ENCODE results near the gene CACNG1.

CACNG1 gene

GRCh38 chr17:67011527-67012175 lies 32.7 kb upstream of the CACNG1 start:
- H3K4me2 ChIP-seq (ENCODE audit: low read length, poor library complexity, severe bottlenecking): no peak overlapping the region
- H3K14ac ChIP-seq (ENCODE audit: low read length in 2 of 2): no peak overlapping the region
- H4K8ac ChIP-seq (ENCODE audit: low read length): no peak overlapping the region
- H2AFZ ChIP-seq (ENCODE audit: low read depth, low read length): no peak overlapping the region
- H3K18ac ChIP-seq (ENCODE audit: low read depth in 1 of 2, low read length in 2 of 2): no peak overlapping the region
- no peak overlapping the region for H3K9ac ChIP-seq (ENCODE audit: low read length)
- H3K36me3 ChIP-seq (ENCODE audit: control insufficient read depth in 1 of 2, insufficient read depth in 2 of 2, low read depth in 1 of 2, low read length in 2 of 2): no peaks in the 10 kb centered on the region
- H3K23ac ChIP-seq (ENCODE audit: low read length in 2 of 2): no peak overlapping the region
- WGBS: 83% methylated on average over 7 of the region's 9 CpGs
- no peak overlapping the region for H3K27ac ChIP-seq (ENCODE audit: low read length, poor library complexity, severe bottlenecking)
- H4K91ac ChIP-seq (ENCODE audit: low read length): no peak overlapping the region
- H2BK15ac ChIP-seq (ENCODE audit: low read depth, poor library complexity, severe bottlenecking): no peak overlapping the region
- no peak overlapping the region for H2BK5ac ChIP-seq (ENCODE audit: low read depth, low read length, poor library complexity, severe bottlenecking)
- no peak overlapping the region for H3K4me3 ChIP-seq (ENCODE audit: insufficient read depth in 1 of 2, low read depth in 1 of 2, low read length in 2 of 2)
- peaks cover 50 to 74% of the 10 kb centered on the region in 2 experiments for H3K27me3 ChIP-seq (ENCODE audit: control insufficient read depth in 1 of 2, insufficient read depth in 1 of 2, low read length in 2 of 2)
- H3K4me1 ChIP-seq (ENCODE audit: control insufficient read depth, insufficient read depth, low read depth, low read length): peaks cover 1% of the 10 kb centered on the region
- no peaks in the 10 kb centered on the region for H3K79me1 ChIP-seq (replicated peaks; ENCODE audit: low read length, poor library complexity, severe bottlenecking)
- H3K4ac ChIP-seq (ENCODE audit: low read depth in 1 of 2, low read length in 2 of 2): no peak overlapping the region
- H2BK120ac ChIP-seq (ENCODE audit: low read depth, low read length): no peak overlapping the region
- no peak overlapping the region for H2BK12ac ChIP-seq (ENCODE audit: low read length in 2 of 2)
- H2AK5ac ChIP-seq (ENCODE audit: low read length, severe bottlenecking): no peak overlapping the region
- DNase-seq: no peak
- H3K9me3 ChIP-seq (ENCODE audit: control insufficient read depth, low read length): peaks cover 7% of the 10 kb centered on the region

DNA sequence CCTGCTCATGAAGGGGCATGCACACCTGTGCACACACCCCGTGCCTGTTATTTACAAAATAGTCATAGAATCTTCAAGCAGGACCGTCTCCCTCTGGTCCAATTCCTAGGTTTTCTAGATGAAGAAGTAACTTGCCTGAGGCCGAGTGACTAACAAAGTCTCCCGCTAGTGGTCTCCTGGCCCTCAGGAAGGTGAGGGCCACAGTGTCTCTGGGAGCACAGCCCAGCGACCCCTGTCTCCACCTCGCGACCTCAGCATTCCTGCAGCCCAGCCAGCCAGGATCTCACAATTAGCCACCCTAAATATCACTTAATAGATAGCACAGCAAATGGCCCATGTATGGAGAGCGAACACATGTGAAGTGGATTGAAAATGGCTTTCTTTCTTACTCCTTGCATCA lies 30.5 kb upstream of the CACNG1 start:
- Histone ChIP-seq H3K14ac (ENCODE audit: low read length in 2 of 2) (no peak overlapping the region), H2BK120ac (ENCODE audit: low read depth, low read length) (no peak overlapping the region), H4K8ac (ENCODE audit: low read length) (no peak overlapping the region), H2AFZ (ENCODE audit: low read depth, low read length) (no peak overlapping the region), H3K9me3 (ENCODE audit: control insufficient read depth, low read length) (peaks cover 7% of the 10 kb centered on the region), H3K27me3 (ENCODE audit: control insufficient read depth in 1 of 2, insufficient read depth in 1 of 2, low read length in 2 of 2) (peaks cover 55 to 65% of the 10 kb centered on the region in 2 experiments), H2BK12ac (ENCODE audit: low read length in 2 of 2) (no peak overlapping the region), H3K9ac (ENCODE audit: low read length) (no peak overlapping the region), H4K91ac (ENCODE audit: low read length) (no peak overlapping the region), H3K4me3 (ENCODE audit: insufficient read depth in 1 of 2, low read depth in 1 of 2, low read length in 2 of 2) (no peak overlapping the region), H3K79me1 (replicated peaks; ENCODE audit: low read length, poor library complexity, severe bottlenecking) (no peaks in the 10 kb centered on the region), H3K23ac (ENCODE audit: low read length in 2 of 2) (no peak overlapping the region), H2BK15ac (ENCODE audit: low read depth, poor library complexity, severe bottlenecking) (no peak overlapping the region), H3K27ac (ENCODE audit: low read length, poor library complexity, severe bottlenecking) (no peak overlapping the region), H2AK5ac (ENCODE audit: low read length, severe bottlenecking) (no peak overlapping the region), H3K36me3 (ENCODE audit: control insufficient read depth in 1 of 2, insufficient read depth in 2 of 2, low read depth in 1 of 2, low read length in 2 of 2) (no peaks in the 10 kb centered on the region), H2BK5ac (ENCODE audit: low read depth, low read length, poor library complexity, severe bottlenecking) (no peak overlapping the region), H3K4me2 (ENCODE audit: low read length, poor library complexity, severe bottlenecking) (no peak overlapping the region), H3K18ac (ENCODE audit: low read depth in 1 of 2, low read length in 2 of 2) (no peak overlapping the region), H3K4me1 (ENCODE audit: control insufficient read depth, insufficient read depth, low read depth, low read length) (peaks cover 1% of the 10 kb centered on the region), H3K4ac (ENCODE audit: low read depth in 1 of 2, low read length in 2 of 2) (no peak overlapping the region)
- DNase-seq: no peak
- WGBS: 88% methylated on average over 8 of the region's 8 CpGs

- no peaks in the 10 kb centered on the region for H3K79me1 ChIP-seq (replicated peaks; ENCODE audit: low read length, poor library complexity, severe bottlenecking)
- peaks cover 5% of the 10 kb centered on the region for H3K9me3 ChIP-seq (ENCODE audit: control insufficient read depth, low read length)
- H3K4ac ChIP-seq (ENCODE audit: low read depth in 1 of 2, low read length in 2 of 2): no peak overlapping the region
- WGBS: 90% methylated on average over 11 of the region's 11 CpGs
- no peak overlapping the region for H3K14ac ChIP-seq (ENCODE audit: low read length in 2 of 2)
- H3K4me3 ChIP-seq (ENCODE audit: insufficient read depth in 1 of 2, low read depth in 1 of 2, low read length in 2 of 2): no peak overlapping the region
- H3K27ac ChIP-seq (ENCODE audit: low read length, poor library complexity, severe bottlenecking): no peak overlapping the region
- no peak overlapping the region for H3K9ac ChIP-seq (ENCODE audit: low read length)
- H3K4me1 ChIP-seq (ENCODE audit: control insufficient read depth, insufficient read depth, low read depth, low read length): peaks cover 1% of the 10 kb centered on the region
- no peaks in the 10 kb centered on the region for H3K36me3 ChIP-seq (ENCODE audit: control insufficient read depth in 1 of 2, insufficient read depth in 2 of 2, low read depth in 1 of 2, low read length in 2 of 2)
- H2BK12ac ChIP-seq (ENCODE audit: low read length in 2 of 2): no peak overlapping the region
- no peak overlapping the region for H3K23ac ChIP-seq (ENCODE audit: low read length in 2 of 2)
- no peak overlapping the region for H4K91ac ChIP-seq (ENCODE audit: low read length)
- no peak for DNase-seq
- H4K8ac ChIP-seq (ENCODE audit: low read length): no peak overlapping the region
- H3K27me3 ChIP-seq (ENCODE audit: control insufficient read depth in 1 of 2, insufficient read depth in 1 of 2, low read length in 2 of 2): peaks cover 53 to 65% of the 10 kb centered on the region in 2 experiments
- H2AFZ ChIP-seq (ENCODE audit: low read depth, low read length): no peak overlapping the region
- H3K18ac ChIP-seq (ENCODE audit: low read depth in 1 of 2, low read length in 2 of 2): no peak overlapping the region
- no peak overlapping the region for H2BK5ac ChIP-seq (ENCODE audit: low read depth, low read length, poor library complexity, severe bottlenecking)
- H2AK5ac ChIP-seq (ENCODE audit: low read length, severe bottlenecking): no peak overlapping the region
- no peak overlapping the region for H2BK120ac ChIP-seq (ENCODE audit: low read depth, low read length)
- H3K4me2 ChIP-seq (ENCODE audit: low read length, poor library complexity, severe bottlenecking): no peak overlapping the region
- H2BK15ac ChIP-seq (ENCODE audit: low read depth, poor library complexity, severe bottlenecking): no peak overlapping the region
Observed at GRCh38 chr17:67015001-67015400, 29.4 kb upstream of the CACNG1 start.

DNA sequence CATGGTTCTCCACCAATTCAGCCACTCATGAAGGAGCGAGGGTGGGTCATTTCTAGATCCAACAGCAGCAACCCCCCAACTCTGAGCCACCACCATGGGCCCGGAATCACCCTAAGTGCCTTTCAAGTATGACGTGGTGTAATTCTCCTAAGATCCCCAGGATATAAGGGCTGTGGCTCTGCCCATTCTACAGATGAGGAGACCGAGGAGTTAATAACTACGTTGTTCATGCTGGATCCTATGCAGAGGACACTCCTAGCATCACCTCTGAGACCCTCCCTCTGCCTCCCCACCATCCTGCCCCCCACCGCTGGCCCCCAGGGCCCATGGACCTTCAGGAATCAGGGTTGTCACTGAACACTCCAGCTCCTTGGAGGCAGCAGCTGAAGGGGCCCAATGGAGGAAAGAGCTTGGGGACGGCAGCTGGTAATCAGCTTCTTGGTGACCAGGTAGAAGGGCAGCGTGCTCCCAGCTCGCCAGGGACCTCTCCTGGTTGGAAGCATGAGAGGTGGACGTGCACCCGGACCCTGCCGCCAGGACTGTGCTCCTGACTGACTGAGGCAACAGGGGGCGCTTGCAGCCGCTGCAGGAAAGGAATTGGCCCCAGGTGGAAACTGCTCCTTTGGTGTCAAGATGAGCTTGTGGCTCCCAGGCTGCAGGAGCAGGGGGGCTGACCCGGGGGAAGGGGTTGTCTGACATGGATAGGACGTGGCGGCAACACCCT lies 28.2 kb upstream of the CACNG1 start:
- no peak overlapping the region for H4K91ac ChIP-seq (ENCODE audit: low read length)
- H3K4me1 ChIP-seq (ENCODE audit: control insufficient read depth, insufficient read depth, low read depth, low read length): peaks cover 1% of the 10 kb centered on the region
- no peaks in the 10 kb centered on the region for H3K9me3 ChIP-seq (ENCODE audit: control insufficient read depth, low read length)
- H2BK120ac ChIP-seq (ENCODE audit: low read depth, low read length): no peak overlapping the region
- H3K18ac ChIP-seq (ENCODE audit: low read depth in 1 of 2, low read length in 2 of 2): no peak overlapping the region
- no peak overlapping the region for H2BK5ac ChIP-seq (ENCODE audit: low read depth, low read length, poor library complexity, severe bottlenecking)
- H3K4me3 ChIP-seq (ENCODE audit: insufficient read depth in 1 of 2, low read depth in 1 of 2, low read length in 2 of 2): no peak overlapping the region
- H2AFZ ChIP-seq (ENCODE audit: low read depth, low read length): no peak overlapping the region
- no peak overlapping the region for H2AK5ac ChIP-seq (ENCODE audit: low read length, severe bottlenecking)
- no peak overlapping the region for H2BK12ac ChIP-seq (ENCODE audit: low read length in 2 of 2)
- WGBS: 72% methylated on average over 17 of the region's 17 CpGs
- no peaks in the 10 kb centered on the region for H3K79me1 ChIP-seq (replicated peaks; ENCODE audit: low read length, poor library complexity, severe bottlenecking)
- no peaks in the 10 kb centered on the region for H3K36me3 ChIP-seq (ENCODE audit: control insufficient read depth in 1 of 2, insufficient read depth in 2 of 2, low read depth in 1 of 2, low read length in 2 of 2)
- H2BK15ac ChIP-seq (ENCODE audit: low read depth, poor library complexity, severe bottlenecking): no peak overlapping the region
- no peak overlapping the region for H3K9ac ChIP-seq (ENCODE audit: low read length)
- H4K8ac ChIP-seq (ENCODE audit: low read length): no peak overlapping the region
- peak overlapping the region in 1 of 2 experiments; percentile 66 for H3K14ac ChIP-seq (ENCODE audit: low read length in 2 of 2)
- no peak for DNase-seq
- H3K23ac ChIP-seq (ENCODE audit: low read length in 2 of 2): no peak overlapping the region
- peaks cover 48 to 57% of the 10 kb centered on the region in 2 experiments for H3K27me3 ChIP-seq (ENCODE audit: control insufficient read depth in 1 of 2, insufficient read depth in 1 of 2, low read length in 2 of 2)
- no peak overlapping the region for H3K27ac ChIP-seq (ENCODE audit: low read length, poor library complexity, severe bottlenecking)
- H3K4ac ChIP-seq (ENCODE audit: low read depth in 1 of 2, low read length in 2 of 2): no peak overlapping the region
- no peak overlapping the region for H3K4me2 ChIP-seq (ENCODE audit: low read length, poor library complexity, severe bottlenecking)
